T-helper 17 cell (primary cell): ENCODE data around the gene RARS1. TPM values are rescaled to one million over a fixed set of nuclear protein-coding genes. Genes with fewer than 3 reads are reported as not detected.

Experiments
- ATAC-seq: fragments of 150-1000 bp; cut with Tn5 transposase; 2 replicates; pipeline ENCODE4 v1.10.0; 2021; ENCODE audit warnings: mild to moderate bottlenecking, moderate library complexity
- DNase-seq, 3 donors: peaks; one replicate each; pipeline versions ENCODE4 v3.0.0 to v3.0.0-alpha.2; 2020 to 2021
- H3K9me3 ChIP-seq: one replicate; pipeline ENCODE4 v1.7.0; 2013; ENCODE audit warnings: low read length, mild to moderate bottlenecking; ENCODE audit not compliant: control insufficient read depth, poor library complexity, severe bottlenecking
- H3K27ac Mint-ChIP-seq: one replicate; pipeline ENCODE4 v1.8.0; 2022; ENCODE audit warnings: mild to moderate bottlenecking, moderate library complexity, mixed read lengths
- H3K27me3 Mint-ChIP-seq: one replicate; pipeline ENCODE4 v1.8.0; 2022; ENCODE audit warnings: mixed read lengths
- H3K36me3 Mint-ChIP-seq: one replicate; pipeline ENCODE4 v1.8.0; 2022; ENCODE audit warnings: low read depth, mixed read lengths
- H3K4me1 Mint-ChIP-seq: one replicate; pipeline ENCODE4 v1.8.0; 2022; ENCODE audit warnings: mild to moderate bottlenecking, mixed read lengths
- H3K4me3 Mint-ChIP-seq: one replicate; pipeline ENCODE4 v1.8.0; 2022; ENCODE audit warnings: mild to moderate bottlenecking, moderate library complexity, mixed read lengths
- total RNA-seq, 4 donors: library from RNA in 2 of 4; stranded (reverse) in 2 of 4; gene quantifications; one replicate each; pipeline ENCODE4 v1.2.3 and lab custom pipeline; 2022 to 2026

Gene RARS1
- total RNA-seq, 2 donors from 2014 or later, result 49.8 to 57.0 TPM

- DNase-seq, result no peak
- H3K27ac Mint-ChIP-seq, result peak overlapping the region; percentile 76
- no peak overlapping the region for H3K4me3 Mint-ChIP-seq
- no peaks in the 10 kb centered on the region for H3K9me3 ChIP-seq
- no peak for ATAC-seq
- H3K27me3 Mint-ChIP-seq, result no peaks in the 10 kb centered on the region
- H3K4me1 Mint-ChIP-seq, result peaks cover 4% of the 10 kb centered on the region
- H3K36me3 Mint-ChIP-seq, result peaks cover 3% of the 10 kb centered on the region
Observed at GRCh38 chr5:168464641-168465040, 21.6 kb upstream of the RARS1 start.

GRCh38 chr5:168467755-168468330 lies 18.4 kb upstream of the RARS1 start:
- H3K4me3 Mint-ChIP-seq, result no peak overlapping the region
- H3K27ac Mint-ChIP-seq, result no peak overlapping the region
- H3K27me3 Mint-ChIP-seq, result no peaks in the 10 kb centered on the region
- peaks cover 4% of the 10 kb centered on the region for H3K4me1 Mint-ChIP-seq
- H3K9me3 ChIP-seq, result no peaks in the 10 kb centered on the region
- no peak for ATAC-seq
- peaks cover 5% of the 10 kb centered on the region for H3K36me3 Mint-ChIP-seq
- no peak for DNase-seq

GRCh38 chr5:168468836-168469235 lies 17.4 kb upstream of the RARS1 start:
- Mint-ChIP-seq H3K27ac (no peak overlapping the region), H3K27me3 (no peaks in the 10 kb centered on the region), H3K4me3 (no peak overlapping the region), H3K36me3 (peaks cover 5% of the 10 kb centered on the region), H3K4me1 (peaks cover 5% of the 10 kb centered on the region)
- no peak for ATAC-seq
- no peak for DNase-seq
- H3K9me3 ChIP-seq, result no peaks in the 10 kb centered on the region

- no peak overlapping the region for H3K27ac Mint-ChIP-seq
Observed at GRCh38 chr5:168469816-168470215, 16.5 kb upstream of the RARS1 start.

GRCh38 chr5:168471785-168472184 lies 14.5 kb upstream of the RARS1 start:
- ATAC-seq (no peak), DNase-seq (no peak)
- Mint-ChIP-seq H3K27me3 (no peaks in the 10 kb centered on the region), H3K36me3 (peaks cover 2% of the 10 kb centered on the region), H3K27ac (no peak overlapping the region), H3K4me1 (peaks cover 2% of the 10 kb centered on the region), H3K4me3 (no peak overlapping the region)
- H3K9me3 ChIP-seq, result no peaks in the 10 kb centered on the region

More at GRCh38 chr5:168469816-168470215, 16.5 kb upstream of the RARS1 start:
- peaks cover 2% of the 10 kb centered on the region for H3K36me3 Mint-ChIP-seq
- no peak for DNase-seq
- ATAC-seq, result no peak
- peaks cover 2% of the 10 kb centered on the region for H3K4me1 Mint-ChIP-seq
- no peaks in the 10 kb centered on the region for H3K9me3 ChIP-seq
- H3K27me3 Mint-ChIP-seq, result no peaks in the 10 kb centered on the region
- no peak overlapping the region for H3K4me3 Mint-ChIP-seq

- H3K4me1 Mint-ChIP-seq, result peaks cover 4% of the 10 kb centered on the region
Observed at GRCh38 chr5:168472329-168472728, 13.9 kb upstream of the RARS1 start.

GRCh38 chr5:168474319-168474718 lies 12.0 kb upstream of the RARS1 start:
- no peak overlapping the region for H3K27ac Mint-ChIP-seq

More at GRCh38 chr5:168472329-168472728, 13.9 kb upstream of the RARS1 start:
- Mint-ChIP-seq H3K27ac (no peak overlapping the region), H3K27me3 (peaks cover 4% of the 10 kb centered on the region), H3K4me3 (no peak overlapping the region), H3K36me3 (peaks cover 2% of the 10 kb centered on the region)
- DNase-seq (no peak), ATAC-seq (no peak)
- no peaks in the 10 kb centered on the region for H3K9me3 ChIP-seq

GRCh38 chr5:168477060-168477459 lies 9.2 kb upstream of the RARS1 start:
- Mint-ChIP-seq H3K4me3 (no peak overlapping the region), H3K27ac (no peak overlapping the region), H3K4me1 (peaks cover 15% of the 10 kb centered on the region), H3K36me3 (peaks cover 2% of the 10 kb centered on the region), H3K27me3 (peaks cover 11% of the 10 kb centered on the region)
- DNase-seq (no peak), ATAC-seq (no peak)
- H3K9me3 ChIP-seq, result no peaks in the 10 kb centered on the region

More at GRCh38 chr5:168474319-168474718, 12.0 kb upstream of the RARS1 start:
- no peak for ATAC-seq
- Mint-ChIP-seq H3K4me3 (no peak overlapping the region), H3K4me1 (peaks cover 5% of the 10 kb centered on the region), H3K27me3 (peaks cover 9% of the 10 kb centered on the region), H3K36me3 (peaks cover 2% of the 10 kb centered on the region)
- no peak for DNase-seq
- no peaks in the 10 kb centered on the region for H3K9me3 ChIP-seq

- Mint-ChIP-seq H3K27ac (no peak overlapping the region), H3K36me3 (no peaks in the 10 kb centered on the region), H3K4me3 (no peak overlapping the region), H3K4me1 (peaks cover 15% of the 10 kb centered on the region), H3K27me3 (peaks cover 11% of the 10 kb centered on the region)
- ATAC-seq (no peak), DNase-seq (no peak)
- H3K9me3 ChIP-seq, result no peaks in the 10 kb centered on the region
Observed at GRCh38 chr5:168479166-168479565, 7.1 kb upstream of the RARS1 start.

GRCh38 chr5:168480601-168481000 lies 5.7 kb upstream of the RARS1 start:
- Mint-ChIP-seq H3K4me3 (no peak overlapping the region), H3K4me1 (peaks cover 21% of the 10 kb centered on the region)
- no peak for ATAC-seq

GRCh38 chr5:168481330-168481788 lies 4.9 kb upstream of the RARS1 start:
- peak; percentile 48 for ATAC-seq

More at GRCh38 chr5:168480601-168481000, 5.7 kb upstream of the RARS1 start:
- no peak for DNase-seq
- no peaks in the 10 kb centered on the region for H3K9me3 ChIP-seq
- Mint-ChIP-seq H3K36me3 (no peaks in the 10 kb centered on the region), H3K27ac (no peak overlapping the region), H3K27me3 (peaks cover 11% of the 10 kb centered on the region)

GRCh38 chr5:168482361-168482760 lies 3.9 kb upstream of the RARS1 start:
- peak overlapping the region; percentile 73 for H3K4me3 Mint-ChIP-seq
- H3K27me3 Mint-ChIP-seq, result peaks cover 7% of the 10 kb centered on the region
- H3K9me3 ChIP-seq, result no peaks in the 10 kb centered on the region
- no peak for DNase-seq
- peaks cover 4% of the 10 kb centered on the region for H3K36me3 Mint-ChIP-seq
- H3K27ac Mint-ChIP-seq, result no peak overlapping the region
- peaks cover 32% of the 10 kb centered on the region for H3K4me1 Mint-ChIP-seq
- ATAC-seq, result no peak

More at GRCh38 chr5:168481330-168481788, 4.9 kb upstream of the RARS1 start:
- Mint-ChIP-seq H3K4me3 (peak overlapping the region; percentile 73), H3K4me1 (peaks cover 28% of the 10 kb centered on the region), H3K27ac (peak overlapping the region; percentile 32), H3K27me3 (peaks cover 11% of the 10 kb centered on the region), H3K36me3 (peaks cover 3% of the 10 kb centered on the region)
- no peaks in the 10 kb centered on the region for H3K9me3 ChIP-seq
- no peak for DNase-seq

GRCh38 chr5:168489059-168489458 lies 2.8 kb downstream of the RARS1 start:
- DNase-seq, result no peak
- H3K9me3 ChIP-seq, result no peaks in the 10 kb centered on the region
- Mint-ChIP-seq H3K27ac (no peak overlapping the region), H3K4me3 (no peak overlapping the region), H3K27me3 (no peaks in the 10 kb centered on the region), H3K4me1 (peaks cover 25% of the 10 kb centered on the region), H3K36me3 (peaks cover 5% of the 10 kb centered on the region)
- no peak for ATAC-seq

GRCh38 chr5:168494057-168494555 lies 7.8 kb downstream of the RARS1 start:
- DNase-seq (no peak), ATAC-seq (no peak)
- peaks cover 6% of the 10 kb centered on the region for H3K36me3 Mint-ChIP-seq
- no peaks in the 10 kb centered on the region for H3K9me3 ChIP-seq
- no peak overlapping the region for H3K4me3 Mint-ChIP-seq
- H3K27me3 Mint-ChIP-seq, result no peaks in the 10 kb centered on the region
- peaks cover 4% of the 10 kb centered on the region for H3K4me1 Mint-ChIP-seq
- H3K27ac Mint-ChIP-seq, result no peak overlapping the region
